Loucy (cell line): ENCODE measurements around the gene EIF4G3.

ENCODE experiments used
- H2AFZ ChIP-seq: fragments of 200-600 bp; sonication (generic); 2 replicates; pipeline ENCODE4 v1.6.0; 2016; ENCODE audit warnings: antibody characterized with exemption, mild to moderate bottlenecking, low read length, moderate library complexity
- H3F3A ChIP-seq: fragments of 200-600 bp; 2 replicates; pipeline ENCODE4 v1.6.0; 2016; ENCODE audit warnings: antibody characterized with exemption, low read depth, mild to moderate bottlenecking
- H3K27me3 ChIP-seq: fragments of 200-600 bp; sonication (generic); 2 replicates; pipeline ENCODE4 v1.6.1; 2014; ENCODE audit warnings: low read length, mild to moderate bottlenecking; ENCODE audit not compliant: insufficient read depth, poor library complexity, severe bottlenecking
- H3K36me3 ChIP-seq: fragments of 200-600 bp; sonication (generic); 2 replicates; pipeline ENCODE4 v1.6.1; 2016; ENCODE audit warnings: low read length; ENCODE audit not compliant: insufficient read depth
- H3K4me1 ChIP-seq: fragments of 200-600 bp; sonication (generic); 2 replicates; pipeline ENCODE4 v1.5.1; 2014; ENCODE audit warnings: low read length, mild to moderate bottlenecking; ENCODE audit not compliant: insufficient read depth, poor library complexity, severe bottlenecking
- H3K4me2 ChIP-seq: fragments of 200-600 bp; sonication (generic); 2 replicates; pipeline ENCODE4 v1.6.0; 2014; ENCODE audit warnings: antibody characterized with exemption, low read length, low read depth, mild to moderate bottlenecking; ENCODE audit not compliant: poor library complexity, severe bottlenecking
- H3K4me3 ChIP-seq: fragments of 200-600 bp; sonication (generic); 2 replicates; pipeline ENCODE4 v1.5.1; 2014; ENCODE audit warnings: low read length, mild to moderate bottlenecking, mixed read lengths; ENCODE audit not compliant: poor library complexity, severe bottlenecking
- H3K79me2 ChIP-seq: fragments of 200-600 bp; sonication (generic); 2 replicates; pipeline ENCODE4 v1.6.1; 2014; ENCODE audit warnings: low read length; ENCODE audit not compliant: insufficient read depth
- H3K9ac ChIP-seq: fragments of 200-600 bp; sonication (generic); 2 replicates; pipeline ENCODE4 v1.6.0; 2014; ENCODE audit warnings: mild to moderate bottlenecking, low read depth, low read length, moderate library complexity; ENCODE audit not compliant: poor library complexity, severe bottlenecking
- H3K9me2 ChIP-seq: fragments of 200-600 bp; sonication (generic); replicated peaks from 2 replicates; pipeline ENCODE4 v1.6.1; 2016; ENCODE audit warnings: low read depth, low read length, mixed read lengths
- H3K9me3 ChIP-seq: fragments of 200-600 bp; sonication (generic); 2 replicates; pipeline ENCODE4 v1.6.1; 2014; ENCODE audit warnings: mild to moderate bottlenecking, antibody characterized with exemption, low read length, low read depth; ENCODE audit not compliant: insufficient read depth
- H4K20me1 ChIP-seq: fragments of 200-600 bp; sonication (generic); 2 replicates; pipeline ENCODE4 v1.6.0; 2014; ENCODE audit warnings: antibody characterized with exemption, low read length, mild to moderate bottlenecking; ENCODE audit not compliant: insufficient read depth, poor library complexity, severe bottlenecking
- CTCF ChIP-seq: fragments of 200-600 bp; sonication (generic); conservative IDR thresholded peaks from 2 replicates; pipeline ENCODE4 v1.5.1; 2014; ENCODE audit warnings: mild to moderate bottlenecking, antibody characterized with exemption, low read length
- EZH2phosphoT487 ChIP-seq: fragments of 200-600 bp; IDR thresholded peaks from 2 replicates; pipeline ENCODE4 v1.6.1; 2018; ENCODE audit warnings: antibody characterized with exemption, mild to moderate bottlenecking, moderate library complexity, borderline replicate concordance

Gene EIF4G3

GRCh38 chr1:20870718-20871117, 306.0 kb downstream of the EIF4G3 start:
- Histone ChIP-seq H4K20me1 (no peaks in the 10 kb centered on the region), H3K4me3 (no peak overlapping the region), H2AFZ (no peak overlapping the region), H3K9ac (no peak overlapping the region), H3K9me2 (no peaks in the 10 kb centered on the region), H3K9me3 (no peaks in the 10 kb centered on the region), H3K4me1 (peaks cover 18% of the 10 kb centered on the region), H3K79me2 (no peaks in the 10 kb centered on the region), H3K4me2 (no peak overlapping the region), H3K36me3 (no peaks in the 10 kb centered on the region), H3F3A (no peaks in the 10 kb centered on the region), H3K27me3 (no peaks in the 10 kb centered on the region)
- no peak for TF ChIP-seq EZH2phosphoT487
- no peak for TF ChIP-seq CTCF

GRCh38 chr1:20868263-20868662, 308.4 kb downstream of the EIF4G3 start:
- Histone ChIP-seq H3K27me3 (no peaks in the 10 kb centered on the region), H3K36me3 (peaks cover 9% of the 10 kb centered on the region; the same call in 1 of the 2 replicates), H3F3A (no peaks in the 10 kb centered on the region), H2AFZ (no peak overlapping the region), H4K20me1 (no peaks in the 10 kb centered on the region), H3K9ac (no peak overlapping the region), H3K79me2 (no peaks in the 10 kb centered on the region), H3K4me2 (no peak overlapping the region), H3K9me3 (no peaks in the 10 kb centered on the region), H3K4me1 (no peaks in the 10 kb centered on the region), H3K9me2 (no peaks in the 10 kb centered on the region), H3K4me3 (no peak overlapping the region)
- TF ChIP-seq CTCF (no peak), EZH2phosphoT487 (no peak)

GRCh38 chr1:20867847-20868246, 308.9 kb downstream of the EIF4G3 start:
- Histone ChIP-seq H3K27me3 (no peaks in the 10 kb centered on the region), H3K4me3 (no peak overlapping the region), H3F3A (no peaks in the 10 kb centered on the region), H2AFZ (no peak overlapping the region), H3K9me3 (no peaks in the 10 kb centered on the region), H4K20me1 (no peaks in the 10 kb centered on the region), H3K9me2 (no peaks in the 10 kb centered on the region), H3K4me2 (no peak overlapping the region), H3K79me2 (no peaks in the 10 kb centered on the region), H3K36me3 (peaks cover 9% of the 10 kb centered on the region; the same call in 1 of the 2 replicates), H3K4me1 (no peaks in the 10 kb centered on the region), H3K9ac (no peak overlapping the region)
- TF ChIP-seq CTCF (no peak), EZH2phosphoT487 (no peak)
